ENCODE measurements around the gene CHGA.

Gene CHGA

GRCh38 chr14:92929689-92930608 lies 7.0 kb downstream of the CHGA start:
- DNase-seq (ENCODE audit: low read depth in 2 of 3, low spot score in 1 of 3), result no peak

- DNase-seq (ENCODE audit: low read depth in 2 of 3, low spot score in 1 of 3), result no peak
Measured at GRCh38 chr14:92930737-92931602, 8.0 kb downstream of the CHGA start.

- no peak for DNase-seq (ENCODE audit: low read depth in 2 of 3, low spot score in 1 of 3)
Measured at GRCh38 chr14:92931681-92932447, 8.9 kb downstream of the CHGA start.

- DNase-seq (ENCODE audit: low read depth in 2 of 3, low spot score in 1 of 3), result no peak
Measured at GRCh38 chr14:92932448-92933395, 9.8 kb downstream of the CHGA start.

- no peak for DNase-seq (ENCODE audit: low read depth in 2 of 3, low spot score in 1 of 3)
Measured at GRCh38 chr14:92933481-92933880, 10.5 kb downstream of the CHGA start.

GRCh38 chr14:92934196-92935085 lies 11.5 kb downstream of the CHGA start:
- no peak for DNase-seq (ENCODE audit: low read depth in 2 of 3, low spot score in 1 of 3)

- no peak for DNase-seq (ENCODE audit: low read depth in 2 of 3, low spot score in 1 of 3)
Measured at GRCh38 chr14:92935446-92935845, 12.5 kb downstream of the CHGA start.

GRCh38 chr14:92936085-92936484 lies 13.1 kb downstream of the CHGA start:
- no peak for DNase-seq (ENCODE audit: low read depth in 2 of 3, low spot score in 1 of 3)

GRCh38 chr14:92937051-92937937 lies 14.3 kb downstream of the CHGA start:
- DNase-seq (ENCODE audit: low read depth in 2 of 3, low spot score in 1 of 3), result no peak

GRCh38 chr14:92938235-92938875 lies 15.4 kb downstream of the CHGA start:
- no peak for DNase-seq (ENCODE audit: low read depth in 2 of 3, low spot score in 1 of 3)

GRCh38 chr14:92938890-92939671 lies 16.1 kb downstream of the CHGA start:
- no peak for DNase-seq (ENCODE audit: low read depth in 2 of 3, low spot score in 1 of 3)

- no peak for DNase-seq (ENCODE audit: low read depth in 2 of 3, low spot score in 1 of 3)
Measured at GRCh38 chr14:92939699-92940098, 16.7 kb downstream of the CHGA start.

GRCh38 chr14:92940543-92940942 lies 17.6 kb downstream of the CHGA start:
- no peak for DNase-seq (ENCODE audit: low read depth in 2 of 3, low spot score in 1 of 3)

GRCh38 chr14:92941531-92941930 lies 18.6 kb downstream of the CHGA start:
- DNase-seq (ENCODE audit: low read depth in 2 of 3, low spot score in 1 of 3), result no peak

GRCh38 chr14:92942136-92942535 lies 19.2 kb downstream of the CHGA start:
- no peak for DNase-seq (ENCODE audit: low read depth in 2 of 3, low spot score in 1 of 3)

- no peak for DNase-seq (ENCODE audit: low read depth in 2 of 3, low spot score in 1 of 3)
Measured at GRCh38 chr14:92942576-92942975, 19.6 kb downstream of the CHGA start.

Data from stimulated activated CD4-positive, alpha-beta T cell treated with anti-CD3 and anti-CD28 coated beads, Interleukin-12 subunit alpha, Interleukin-12 subunit beta, amount 100 ng/mL, for 48 hours (primary cell).